Activated gamma-delta T cell treated with Interleukin-2 at 50 U/mL for 16 hours (primary cell): Measurements from ENCODE around the gene CENPL.
"Not testable (repeated sequence)": the region's sequence is repeated elsewhere in the genome, so short reads cannot be mapped to it uniquely, and the experiment has no call there.

Experiments
- DNase-seq: peaks from one replicate; pipeline ENCODE4 v3.0.0-alpha.2; 2020

The CENPL gene

GRCh38 chr1:173856903-173857302 lies 32.2 kb upstream of the CENPL start:
- no peak for DNase-seq

GRCh38 chr1:173856014-173856413 lies 31.3 kb upstream of the CENPL start:
- DNase-seq: no peak

GRCh38 chr1:173853074-173853473 lies 28.4 kb upstream of the CENPL start:
- DNase-seq: no peak

DNA sequence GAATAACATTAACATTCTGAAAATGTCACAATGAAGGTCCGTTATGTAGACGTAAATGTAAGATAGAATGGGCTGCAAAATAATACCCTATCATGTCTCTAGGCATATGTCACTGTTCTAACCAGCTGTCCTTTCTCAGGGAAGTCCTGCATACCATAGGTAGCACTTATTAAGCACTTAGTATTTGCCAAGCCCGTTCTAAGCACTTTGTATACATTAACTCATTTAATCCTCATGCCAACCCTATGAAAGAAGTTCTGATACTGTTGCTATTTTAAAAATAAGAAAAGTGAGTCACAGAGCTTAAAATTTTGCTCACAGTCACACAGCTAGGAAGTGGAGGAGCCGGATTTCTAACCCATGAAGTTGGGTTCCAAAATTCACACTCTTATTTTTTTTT lies 27.4 kb upstream of the CENPL start:
- DNase-seq: no peak

DNA sequence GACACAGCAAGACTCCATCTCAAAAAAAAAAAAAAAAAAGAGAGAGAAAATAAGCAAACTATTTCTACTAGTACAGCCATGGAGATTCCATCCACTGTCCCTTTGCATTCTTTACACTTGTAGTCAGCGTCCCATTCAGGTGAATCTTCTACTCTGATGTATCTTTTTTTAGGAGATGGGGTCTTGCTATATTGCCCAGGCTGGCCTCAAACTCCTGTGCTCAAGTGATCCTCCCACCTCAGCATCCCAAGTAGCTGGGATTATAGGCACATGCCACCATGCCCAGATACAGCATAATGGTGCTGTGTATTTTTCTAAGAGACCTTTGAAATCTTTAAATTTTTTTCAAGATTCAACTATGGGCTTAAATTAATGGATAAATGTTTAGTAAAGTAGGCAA lies 8.1 kb upstream of the CENPL start:
- DNase-seq: no peak

GRCh38 chr1:173827611-173828010 lies 2.9 kb upstream of the CENPL start:
- no peak for DNase-seq

DNA sequence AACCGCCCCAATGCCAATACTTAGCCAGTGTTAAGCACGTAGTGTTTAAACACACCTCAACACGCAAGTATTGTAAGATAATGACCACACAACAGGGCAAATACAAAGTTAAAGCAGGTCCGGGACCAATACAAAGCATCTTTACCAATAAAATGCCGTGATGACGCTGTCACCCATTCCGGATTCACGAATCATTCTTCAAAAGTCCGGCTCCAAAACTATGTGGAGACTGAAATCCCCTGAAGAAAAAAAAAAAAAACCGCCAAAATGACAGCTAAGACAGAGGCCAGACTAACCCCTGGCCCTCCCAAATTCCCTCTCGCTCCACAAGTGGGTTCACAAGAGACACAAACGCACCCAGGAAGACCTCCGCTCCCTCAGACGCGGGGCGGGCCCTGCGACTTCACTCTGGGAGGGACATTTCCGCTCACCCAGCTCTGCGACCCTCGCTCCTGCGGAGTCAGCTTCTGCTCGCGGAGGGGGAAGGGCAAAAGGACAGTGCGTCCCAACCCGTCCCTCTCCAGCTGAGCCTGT lies 835 bp downstream of the CENPL start:
- no peak for DNase-seq

GRCh38 chr1:173821680-173822079 lies 3.0 kb downstream of the CENPL start:
- DNase-seq: no peak

GRCh38 chr1:173818459-173818858 lies 6.2 kb downstream of the CENPL start:
- no peak for DNase-seq

- not testable (repeated sequence) for DNase-seq
These were observed 11.0 kb downstream of the CENPL start for GRCh38 chr1:173813654-173814053.

- DNase-seq: no peak
These were observed 21.7 kb downstream of the CENPL start for GRCh38 chr1:173802961-173803360.

- not testable (repeated sequence) for DNase-seq
These were observed 24.7 kb downstream of the CENPL start for GRCh38 chr1:173799995-173800394.

DNA sequence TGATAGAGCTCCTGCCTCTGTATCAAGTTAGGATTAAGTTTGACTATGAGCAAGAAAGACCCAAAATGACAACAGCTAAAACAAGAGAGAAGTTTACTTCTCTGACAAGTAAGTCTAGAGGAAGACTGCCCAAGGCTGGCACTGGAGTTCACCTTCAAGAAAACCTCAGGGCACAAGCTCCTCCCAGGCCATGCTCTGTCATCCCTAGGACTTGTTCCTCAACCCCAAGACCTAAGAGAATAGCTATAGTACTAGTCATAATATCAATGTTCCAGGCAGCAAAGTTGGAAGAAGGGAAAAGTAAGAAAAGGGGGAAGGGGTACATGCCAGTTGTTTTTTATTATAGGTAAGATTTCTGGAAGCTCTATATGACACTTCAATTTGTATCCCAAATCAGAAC lies 26.6 kb downstream of the CENPL start:
- DNase-seq: no peak

DNA sequence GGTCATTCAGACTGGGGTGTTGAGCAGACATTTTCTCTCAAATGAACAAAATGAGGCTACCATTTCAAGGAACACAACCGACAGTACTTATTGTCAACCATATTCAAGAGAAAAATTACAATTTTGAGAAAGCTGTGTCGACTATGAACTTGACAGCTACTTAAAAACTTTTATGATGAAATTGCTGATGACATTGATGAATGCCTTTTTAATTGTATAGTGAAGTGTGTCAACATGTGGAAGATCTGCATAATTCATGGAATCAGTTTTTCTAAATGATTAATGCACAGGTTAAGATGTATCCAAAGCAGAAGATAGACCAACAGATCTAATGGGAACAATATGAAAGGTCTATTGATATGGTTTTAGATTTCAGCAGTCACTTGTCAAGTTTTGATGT lies 34.8 kb downstream of the CENPL start:
- no peak for DNase-seq

DNA sequence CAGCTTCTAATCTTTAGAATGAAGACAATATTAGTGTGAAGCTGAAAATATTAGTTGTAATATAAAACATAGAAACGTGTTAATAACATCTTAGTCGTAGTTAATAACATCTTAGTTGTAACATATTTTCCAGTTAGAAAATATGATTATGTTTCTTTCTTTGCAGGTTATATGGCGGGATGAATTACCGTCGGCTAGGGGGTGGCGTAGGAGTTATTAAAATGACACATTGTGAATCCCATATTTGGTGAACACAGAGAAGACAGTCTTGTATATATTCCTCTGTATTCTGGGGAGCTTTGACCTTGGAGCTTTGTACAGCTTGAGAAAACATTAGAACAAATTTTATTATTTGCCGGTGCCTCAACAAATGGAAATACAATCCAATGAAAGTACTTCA lies 39.7 kb downstream of the CENPL start:
- DNase-seq: no peak

GRCh38 chr1:173779936-173780335 lies 44.7 kb downstream of the CENPL start:
- no peak for DNase-seq

DNA sequence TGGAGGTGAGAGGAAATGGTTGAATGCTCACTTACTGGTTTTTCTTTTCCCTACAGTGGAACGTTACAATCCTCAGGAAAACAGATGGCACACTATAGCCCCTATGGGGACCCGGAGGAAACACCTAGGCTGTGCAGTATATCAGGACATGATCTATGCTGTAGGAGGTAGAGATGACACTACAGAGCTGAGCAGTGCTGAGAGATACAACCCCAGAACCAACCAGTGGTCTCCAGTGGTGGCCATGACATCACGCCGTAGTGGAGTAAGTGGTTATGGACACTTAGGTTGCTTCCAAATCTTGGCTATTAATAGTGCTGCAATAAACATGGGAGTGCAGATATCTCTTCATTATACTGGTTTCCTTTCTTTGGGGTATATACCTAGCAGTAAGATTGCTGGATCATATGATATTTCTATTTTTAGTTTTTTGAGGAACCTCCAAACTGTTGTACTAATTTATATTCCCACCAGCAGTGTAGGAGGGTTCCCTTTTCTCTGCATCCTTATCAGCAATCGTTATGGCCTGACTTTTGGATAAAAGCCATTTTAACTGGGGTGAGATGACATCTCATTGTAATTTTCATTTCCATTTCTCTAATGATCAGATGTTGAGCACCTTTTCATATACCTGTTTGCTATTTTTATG lies 49.0 kb downstream of the CENPL start:
- no peak for DNase-seq

- DNase-seq: no peak
These were observed 53.1 kb downstream of the CENPL start for GRCh38 chr1:173771560-173771959.

DNA sequence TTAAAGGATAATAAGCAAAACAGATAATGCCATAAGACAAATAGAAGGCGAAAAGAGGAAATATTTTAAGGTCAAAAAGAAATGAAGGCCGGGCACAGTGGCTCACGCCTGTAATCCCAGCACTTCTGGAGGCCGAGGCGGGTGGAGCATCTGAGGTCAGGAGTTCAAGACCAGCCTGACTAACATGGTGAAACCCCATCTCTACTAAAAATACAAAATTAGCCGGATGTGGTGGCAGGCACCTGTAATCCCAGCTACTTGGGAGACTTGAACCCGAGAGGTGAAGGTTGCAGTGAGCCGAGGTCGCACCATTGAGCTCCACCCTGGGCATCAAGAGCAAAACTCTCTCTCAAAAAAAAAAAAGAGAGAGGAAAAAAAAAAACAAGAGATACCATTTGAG lies 54.4 kb downstream of the CENPL start:
- DNase-seq: not testable (repeated sequence)

- no peak for DNase-seq
These were observed 55.9 kb downstream of the CENPL start for GRCh38 chr1:173768827-173769226.

DNA sequence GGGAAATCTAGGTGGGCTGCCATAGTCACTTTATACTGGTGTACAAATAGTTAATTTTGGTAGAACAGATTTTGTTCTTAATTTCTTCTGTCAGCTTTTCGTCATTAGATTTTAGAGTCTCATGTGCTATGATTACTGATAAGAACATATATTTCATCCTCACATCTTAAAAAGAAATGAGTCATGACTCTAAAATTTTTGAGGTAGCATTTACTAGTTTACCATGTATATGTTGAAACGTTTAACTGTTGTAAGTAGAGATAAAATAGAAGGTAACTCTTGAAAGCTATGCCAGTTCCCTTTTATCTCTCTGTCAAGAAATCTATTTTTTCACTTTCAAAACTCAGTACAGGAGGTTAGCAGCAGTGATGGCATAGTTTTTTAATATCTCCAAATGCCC lies 56.5 kb downstream of the CENPL start:
- no peak for DNase-seq

- DNase-seq: not testable (repeated sequence)
These were observed 60.4 kb downstream of the CENPL start for GRCh38 chr1:173764331-173764730.

DNA sequence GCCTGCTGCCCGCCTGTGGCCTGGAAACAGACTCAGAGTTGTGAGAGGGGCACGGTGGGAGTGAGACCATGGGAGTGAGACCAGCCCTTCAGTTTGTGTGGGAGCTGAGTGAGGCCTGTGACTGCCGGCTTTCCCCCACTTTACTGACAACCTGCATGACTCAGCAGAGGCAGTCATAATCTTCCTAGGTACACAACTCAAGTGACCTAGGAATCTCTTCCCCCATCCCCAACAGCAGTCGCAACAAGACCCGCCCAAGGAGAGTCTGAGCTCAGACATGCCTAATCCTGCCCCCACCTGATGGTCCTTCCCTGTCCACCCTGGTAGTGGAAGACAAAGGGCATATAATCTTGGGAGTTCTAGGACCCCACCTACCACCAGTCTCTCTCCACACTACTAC lies 65.7 kb downstream of the CENPL start:
- DNase-seq: no peak

DNA sequence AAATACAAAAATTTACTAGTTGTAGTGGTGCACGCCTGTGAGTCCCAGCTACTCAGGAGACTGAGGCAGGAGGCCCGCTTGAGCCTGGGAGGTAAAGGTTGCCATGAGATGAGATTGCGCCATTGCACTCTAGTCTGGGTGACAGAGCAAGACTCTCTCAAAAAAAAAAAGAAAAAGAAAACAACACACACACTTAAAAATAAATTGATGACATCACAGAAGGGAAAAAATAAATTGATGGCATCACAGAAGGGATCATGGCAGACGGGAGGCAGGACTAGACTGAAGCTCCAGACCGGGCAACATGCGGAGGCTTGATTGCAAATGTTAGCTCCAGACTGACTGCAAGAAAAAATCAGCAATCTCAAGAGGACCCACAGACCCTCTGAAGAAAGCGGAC lies 66.6 kb downstream of the CENPL start:
- DNase-seq: no peak

- no peak for DNase-seq
These were observed 67.0 kb downstream of the CENPL start for GRCh38 chr1:173757666-173758065.
